Stimulated activated CD8-positive, alpha-beta memory T cell treated with anti-CD3 and anti-CD28 coated beads, Interleukin-12 subunit alpha, Interleukin-12 subunit beta, amount 100 ng/mL, for 4 hours (primary cell): Measurements from ENCODE around the gene PCNA.

ENCODE experiments used
- DNase-seq: peaks from one replicate; pipeline ENCODE4 v3.0.0-alpha.2; 2020; ENCODE audit warnings: low read depth

The PCNA gene

DNA sequence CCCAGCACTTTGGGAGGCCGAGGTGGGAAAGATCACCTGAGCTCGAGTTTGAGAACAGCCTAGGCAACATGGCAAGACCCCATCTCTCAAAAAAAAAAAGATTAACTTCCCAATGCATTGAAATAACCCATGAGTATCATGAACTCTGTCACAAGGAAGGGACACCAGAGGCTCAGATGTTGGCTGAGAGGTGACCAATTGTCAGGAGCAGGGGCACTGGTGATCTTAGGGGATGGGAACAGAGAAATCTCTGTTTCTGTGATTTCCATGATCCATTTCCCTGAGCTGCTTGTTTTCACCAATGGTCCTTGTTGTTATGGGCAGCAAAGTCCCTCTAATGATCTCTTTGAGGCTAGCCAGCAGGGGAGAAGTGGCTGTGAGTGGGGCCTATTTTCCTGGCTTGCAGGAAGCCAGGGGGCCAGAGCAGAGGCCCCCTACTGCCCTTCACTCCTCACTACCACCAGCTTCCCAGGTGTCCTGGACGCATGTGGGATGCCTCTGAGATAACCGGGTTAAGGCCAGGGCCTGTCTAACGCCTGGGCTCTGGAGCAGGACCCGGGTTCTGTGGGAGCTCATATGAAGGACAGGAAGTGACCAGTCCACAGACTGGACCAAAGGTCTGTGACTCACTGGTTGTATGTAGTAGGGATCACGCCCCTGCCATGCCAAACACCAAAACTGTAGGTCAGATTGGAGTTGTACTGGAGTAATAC is 54.4 kb downstream of the PCNA start:
- no peak for DNase-seq
